Measurements from ENCODE around the gene CNGA1.

- no peak for TF ChIP-seq GATA2 (IDR thresholded peaks at IDR 0.05; ENCODE audit: low read depth, low read length)
- TF ChIP-seq GATA3 (IDR thresholded peaks at IDR 0.05; ENCODE audit: low read depth, low read length), result no peak
These were observed 77.0 kb downstream of the CNGA1 start for GRCh38 chr4:47939456-47939855.

Measured in SH-SY5Y (cell line).